Loucy (cell line): ENCODE measurements around the gene TAF1L.

ENCODE experiments used
- EZH2phosphoT487 ChIP-seq: fragments of 200-600 bp; IDR thresholded peaks from 2 replicates; pipeline ENCODE4 v1.6.1; 2018; ENCODE audit warnings: antibody characterized with exemption, mild to moderate bottlenecking, moderate library complexity, borderline replicate concordance
- TF ChIP-seq, protein P1 (sequence below): fragments of 200-600 bp; sonication (generic); conservative IDR thresholded peaks from 2 replicates; pipeline ENCODE4 v1.5.1; 2014; ENCODE audit warnings: mild to moderate bottlenecking, antibody characterized with exemption, low read length

DNA sequence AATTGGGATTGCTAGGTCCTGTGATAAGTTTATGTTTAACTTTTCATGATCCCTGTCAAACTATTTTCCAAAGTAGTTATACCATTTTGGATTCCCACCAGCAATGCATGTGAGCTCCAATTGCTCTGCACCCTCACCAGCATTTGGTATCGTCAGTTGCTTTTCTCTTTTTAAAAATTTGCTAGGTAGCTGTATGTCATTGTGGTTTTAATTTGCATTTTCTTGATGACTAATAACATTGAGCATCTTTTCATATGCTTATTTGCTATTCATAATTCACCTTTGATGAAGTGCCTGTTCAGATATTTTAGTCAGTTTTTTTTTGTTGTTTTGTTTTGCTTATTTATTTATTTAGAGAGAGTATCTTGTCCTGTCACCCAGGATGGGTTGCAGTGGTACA, 12.5 kb downstream of the TAF1L start:
- TF ChIP-seq, protein P1, sequence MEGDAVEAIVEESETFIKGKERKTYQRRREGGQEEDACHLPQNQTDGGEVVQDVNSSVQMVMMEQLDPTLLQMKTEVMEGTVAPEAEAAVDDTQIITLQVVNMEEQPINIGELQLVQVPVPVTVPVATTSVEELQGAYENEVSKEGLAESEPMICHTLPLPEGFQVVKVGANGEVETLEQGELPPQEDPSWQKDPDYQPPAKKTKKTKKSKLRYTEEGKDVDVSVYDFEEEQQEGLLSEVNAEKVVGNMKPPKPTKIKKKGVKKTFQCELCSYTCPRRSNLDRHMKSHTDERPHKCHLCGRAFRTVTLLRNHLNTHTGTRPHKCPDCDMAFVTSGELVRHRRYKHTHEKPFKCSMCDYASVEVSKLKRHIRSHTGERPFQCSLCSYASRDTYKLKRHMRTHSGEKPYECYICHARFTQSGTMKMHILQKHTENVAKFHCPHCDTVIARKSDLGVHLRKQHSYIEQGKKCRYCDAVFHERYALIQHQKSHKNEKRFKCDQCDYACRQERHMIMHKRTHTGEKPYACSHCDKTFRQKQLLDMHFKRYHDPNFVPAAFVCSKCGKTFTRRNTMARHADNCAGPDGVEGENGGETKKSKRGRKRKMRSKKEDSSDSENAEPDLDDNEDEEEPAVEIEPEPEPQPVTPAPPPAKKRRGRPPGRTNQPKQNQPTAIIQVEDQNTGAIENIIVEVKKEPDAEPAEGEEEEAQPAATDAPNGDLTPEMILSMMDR = no peak
- TF ChIP-seq EZH2phosphoT487 = no peak
